A673 (cell line): ENCODE measurements around the gene LCLAT1.

Experiments
- EZH2 ChIP-seq: fragments of 200-600 bp; sonication (generic); IDR thresholded peaks from 2 replicates; pipeline ENCODE4 v1.6.1; 2017; ENCODE audit warnings: borderline replicate concordance, low read depth, mild to moderate bottlenecking, mixed read lengths, antibody characterized with exemption, low read length; ENCODE audit not compliant: poor library complexity, severe bottlenecking
- TF ChIP-seq, protein P1 (sequence below): fragments of 300-800, 200-600 bp; sonication (generic); conservative IDR thresholded peaks from 2 replicates; pipeline ENCODE4 v1.5.1; 2017; ENCODE audit warnings: low read depth, mild to moderate bottlenecking, antibody characterized with exemption, low read length, moderate library complexity, mixed read lengths

DNA sequence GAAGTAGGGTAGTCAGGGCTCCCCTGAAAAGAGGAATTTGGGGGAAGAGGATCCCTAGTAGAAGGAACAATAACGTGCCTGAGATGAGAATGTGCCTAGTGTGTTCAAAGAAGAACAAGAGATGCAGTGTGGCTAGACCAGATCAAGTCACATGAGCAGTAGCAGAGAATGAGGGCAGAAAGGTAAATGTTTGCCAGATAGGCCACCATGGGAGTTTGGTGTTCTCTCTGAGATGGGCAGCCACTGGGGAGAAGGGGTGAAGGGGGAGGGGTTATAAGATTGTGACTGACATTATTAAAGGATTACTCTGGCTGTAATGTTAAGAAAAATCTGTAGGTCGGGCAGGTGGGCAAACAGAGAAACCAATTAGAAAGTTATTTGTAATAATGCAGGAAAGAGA, 166.0 kb downstream of the LCLAT1 start:
- TF ChIP-seq, protein P1, sequence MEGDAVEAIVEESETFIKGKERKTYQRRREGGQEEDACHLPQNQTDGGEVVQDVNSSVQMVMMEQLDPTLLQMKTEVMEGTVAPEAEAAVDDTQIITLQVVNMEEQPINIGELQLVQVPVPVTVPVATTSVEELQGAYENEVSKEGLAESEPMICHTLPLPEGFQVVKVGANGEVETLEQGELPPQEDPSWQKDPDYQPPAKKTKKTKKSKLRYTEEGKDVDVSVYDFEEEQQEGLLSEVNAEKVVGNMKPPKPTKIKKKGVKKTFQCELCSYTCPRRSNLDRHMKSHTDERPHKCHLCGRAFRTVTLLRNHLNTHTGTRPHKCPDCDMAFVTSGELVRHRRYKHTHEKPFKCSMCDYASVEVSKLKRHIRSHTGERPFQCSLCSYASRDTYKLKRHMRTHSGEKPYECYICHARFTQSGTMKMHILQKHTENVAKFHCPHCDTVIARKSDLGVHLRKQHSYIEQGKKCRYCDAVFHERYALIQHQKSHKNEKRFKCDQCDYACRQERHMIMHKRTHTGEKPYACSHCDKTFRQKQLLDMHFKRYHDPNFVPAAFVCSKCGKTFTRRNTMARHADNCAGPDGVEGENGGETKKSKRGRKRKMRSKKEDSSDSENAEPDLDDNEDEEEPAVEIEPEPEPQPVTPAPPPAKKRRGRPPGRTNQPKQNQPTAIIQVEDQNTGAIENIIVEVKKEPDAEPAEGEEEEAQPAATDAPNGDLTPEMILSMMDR, result no peak
- TF ChIP-seq EZH2, result no peak
